Neuronal stem cell (in vitro differentiated cells): Measurements from ENCODE around the gene ANKH.
"Not testable (repeated sequence)": the region's sequence is repeated elsewhere in the genome, so short reads cannot be mapped to it uniquely, and the experiment has no call there.

ENCODE experiments used
- DNase-seq: peaks from one replicate; pipeline ENCODE4 v3.0.0-alpha.2; 2013; ENCODE audit warnings: low spot score
- H2AFZ ChIP-seq: one replicate; pipeline ENCODE4 v1.6.1; 2013; ENCODE audit warnings: mild to moderate bottlenecking, low read length, inconsistent platforms
- H2AK5ac ChIP-seq: 2 replicates; pipeline ENCODE4 v1.6.1; 2013; ENCODE audit warnings: low read depth, mild to moderate bottlenecking, inconsistent platforms, low read length, moderate library complexity, mixed read lengths
- H2BK120ac ChIP-seq: 2 replicates; pipeline ENCODE4 v1.6.1; 2013; ENCODE audit warnings: low read depth, mild to moderate bottlenecking, inconsistent platforms, low read length, moderate library complexity, mixed read lengths
- H2BK12ac ChIP-seq: one replicate; pipeline ENCODE4 v1.6.1; 2013; ENCODE audit warnings: low read length, inconsistent platforms
- H2BK15ac ChIP-seq: 2 replicates; pipeline ENCODE4 v1.6.1; 2013; ENCODE audit warnings: mild to moderate bottlenecking, low read length, inconsistent platforms, mixed read lengths
- H2BK5ac ChIP-seq: one replicate; pipeline ENCODE4 v1.6.1; 2013; ENCODE audit warnings: inconsistent platforms, mild to moderate bottlenecking, low read length, moderate library complexity
- H3K14ac ChIP-seq: one replicate; pipeline ENCODE4 v1.6.1; 2013; ENCODE audit warnings: low read length, inconsistent platforms
- H3K18ac ChIP-seq: 2 replicates; pipeline ENCODE4 v1.6.1; 2013; ENCODE audit warnings: low read length, inconsistent platforms
- H3K23ac ChIP-seq: 2 replicates; pipeline ENCODE4 v1.6.1; 2013; ENCODE audit warnings: low read depth, mild to moderate bottlenecking, mixed read lengths, low read length, inconsistent platforms; ENCODE audit not compliant: poor library complexity
- H3K27ac ChIP-seq: replicated peaks from 3 replicates; pipeline ENCODE4 v1.5.1; 2013; ENCODE audit warnings: low read length, inconsistent platforms
- H3K27me3 ChIP-seq, 3 experiments: 2 replicates each; pipeline ENCODE4 v1.6.1; 2013; ENCODE audit warnings: low read length in 3 of 3, mild to moderate bottlenecking in 2 of 3, inconsistent platforms in 1 of 3, low read depth in 1 of 3, mixed read lengths in 1 of 3, moderate library complexity in 1 of 3; ENCODE audit not compliant: control insufficient read depth in 3 of 3, insufficient read depth in 3 of 3
- H3K36me3 ChIP-seq, 2 donors: replicated peaks in 1 of 2; 2 replicates each; pipeline ENCODE4 v1.6.1; 2013; ENCODE audit warnings: low read length in 2 of 2; ENCODE audit not compliant: control insufficient read depth in 2 of 2, insufficient read depth in 2 of 2
- H3K4ac ChIP-seq: 2 replicates; pipeline ENCODE4 v1.6.1; 2013; ENCODE audit warnings: inconsistent platforms, mild to moderate bottlenecking, low read length, moderate library complexity
- H3K4me1 ChIP-seq, 2 donors: 1 replicate in 1 of 2; 2 replicates in 1 of 2; pipeline ENCODE4 v1.6.1; 2013; ENCODE audit warnings: low read length in 2 of 2, low read depth in 1 of 2; ENCODE audit not compliant: control insufficient read depth in 2 of 2, insufficient read depth in 1 of 2
- H3K4me2 ChIP-seq: one replicate; pipeline ENCODE4 v1.6.1; 2013; ENCODE audit warnings: mild to moderate bottlenecking, low read length, inconsistent platforms; ENCODE audit not compliant: insufficient read depth, poor library complexity, severe bottlenecking
- H3K4me3 ChIP-seq, 2 donors: 2 replicates each; pipeline ENCODE4 v1.5.1; 2013; ENCODE audit warnings: low read length in 2 of 2, mild to moderate bottlenecking in 2 of 2, inconsistent platforms in 1 of 2, moderate library complexity in 1 of 2
- H3K79me1 ChIP-seq: one replicate; pipeline ENCODE4 v1.6.1; 2013; ENCODE audit warnings: low read depth, mild to moderate bottlenecking, inconsistent platforms, low read length, moderate library complexity
- H3K9ac ChIP-seq: one replicate; pipeline ENCODE4 v1.6.1; 2013; ENCODE audit warnings: mild to moderate bottlenecking, low read depth, low read length, inconsistent platforms; ENCODE audit not compliant: poor library complexity
- H3K9me3 ChIP-seq, 2 donors: replicated peaks in 1 of 2; 2 replicates each; pipeline versions ENCODE3 to v1.6.1; 2013; ENCODE audit warnings: low read length in 2 of 2, mild to moderate bottlenecking in 2 of 2, inconsistent platforms in 1 of 2, low read depth in 1 of 2, mixed read lengths in 1 of 2, moderate library complexity in 1 of 2; ENCODE audit not compliant: control insufficient read depth in 2 of 2, insufficient read depth in 1 of 2
- H4K8ac ChIP-seq: one replicate; pipeline ENCODE4 v1.6.1; 2013; ENCODE audit warnings: low read depth, mild to moderate bottlenecking, inconsistent platforms, low read length, moderate library complexity
- H4K91ac ChIP-seq: one replicate; pipeline ENCODE4 v1.6.1; 2013; ENCODE audit warnings: low read length, low read depth, mild to moderate bottlenecking, inconsistent platforms; ENCODE audit not compliant: poor library complexity
- WGBS, 2 donors: extraction: QIAGEN DNeasy Blood & Tissue Kit; methylation state at CpG; one replicate each; pipeline ENCODE4 v1.1.7; 2013; ENCODE audit warnings: missing lambda C conversion rate in 2 of 2, mixed read lengths in 1 of 2; ENCODE audit not compliant: insufficient read length in 2 of 2, insufficient replicate concordance in 1 of 2; ENCODE audit errors: extremely low coverage in 2 of 2; 5-methylcytosine and 5-hydroxymethylcytosine counted together

Gene ANKH

GRCh38 chr5:14824499-14824898 is 47.1 kb downstream of the ANKH start:
- no peak overlapping the region for H3K4ac ChIP-seq
- H3K18ac ChIP-seq = no peak overlapping the region
- no peak overlapping the region for H3K23ac ChIP-seq
- no peak overlapping the region for H2BK15ac ChIP-seq
- H3K79me1 ChIP-seq = no peaks in the 10 kb centered on the region
- H4K8ac ChIP-seq = no peak overlapping the region
- no peaks in the 10 kb centered on the region for H3K9me3 ChIP-seq
- no peak overlapping the region for H2AK5ac ChIP-seq
- no peak for DNase-seq
- H4K91ac ChIP-seq = no peak overlapping the region
- H3K14ac ChIP-seq = no peak overlapping the region
- H3K4me1 ChIP-seq = no peaks in the 10 kb centered on the region
- no peak overlapping the region for H2BK120ac ChIP-seq
- no CpG with 5 or more reads among the region's 3 CpGs for WGBS, 2 donors
- H3K9ac ChIP-seq = no peak overlapping the region
- no peak overlapping the region for H2AFZ ChIP-seq
- H3K36me3 ChIP-seq = no peaks in the 10 kb centered on the region
- H3K27ac ChIP-seq = no peak overlapping the region
- H2BK12ac ChIP-seq = no peak overlapping the region
- no peaks in the 10 kb centered on the region for H3K27me3 ChIP-seq
- no peak overlapping the region for H3K4me2 ChIP-seq
- H2BK5ac ChIP-seq = no peak overlapping the region
- H3K4me3 ChIP-seq = no peak overlapping the region

GRCh38 chr5:14821100-14821845 is 50.3 kb downstream of the ANKH start:
- no peak overlapping the region for H3K9ac ChIP-seq
- no peak overlapping the region for H4K8ac ChIP-seq
- H3K9me3 ChIP-seq = no peaks in the 10 kb centered on the region
- H2BK120ac ChIP-seq = no peak overlapping the region
- H2BK5ac ChIP-seq = no peak overlapping the region
- no peak overlapping the region for H3K23ac ChIP-seq
- H3K14ac ChIP-seq = no peak overlapping the region
- H3K79me1 ChIP-seq = no peaks in the 10 kb centered on the region
- DNase-seq = no peak
- no peak overlapping the region for H2BK15ac ChIP-seq
- H3K36me3 ChIP-seq = no peaks in the 10 kb centered on the region
- H2AK5ac ChIP-seq = no peak overlapping the region
- H3K4ac ChIP-seq = no peak overlapping the region
- H2AFZ ChIP-seq = no peak overlapping the region
- no peak overlapping the region for H2BK12ac ChIP-seq
- H3K4me2 ChIP-seq = no peak overlapping the region
- no peak overlapping the region for H3K18ac ChIP-seq
- no peaks in the 10 kb centered on the region for H3K27me3 ChIP-seq
- no peaks in the 10 kb centered on the region for H3K4me1 ChIP-seq
- no CpG with 5 or more reads among the region's 9 CpGs for WGBS, 2 donors
- H4K91ac ChIP-seq = no peak overlapping the region
- no peak overlapping the region for H3K4me3 ChIP-seq
- no peak overlapping the region for H3K27ac ChIP-seq

- no peak overlapping the region for H3K4ac ChIP-seq
- H3K4me2 ChIP-seq = no peak overlapping the region
- H3K27ac ChIP-seq = no peak overlapping the region
- no peak overlapping the region for H3K18ac ChIP-seq
- H2BK12ac ChIP-seq = no peak overlapping the region
- H3K4me1 ChIP-seq = no peaks in the 10 kb centered on the region
- no peak overlapping the region for H3K4me3 ChIP-seq
- no peak overlapping the region for H2BK5ac ChIP-seq
- no peak overlapping the region for H4K91ac ChIP-seq
- DNase-seq = no peak
- no peaks in the 10 kb centered on the region for H3K27me3 ChIP-seq
- H2BK120ac ChIP-seq = no peak overlapping the region
- no peak overlapping the region for H3K23ac ChIP-seq
- no peak overlapping the region for H2AK5ac ChIP-seq
- no peak overlapping the region for H2BK15ac ChIP-seq
- no peaks in the 10 kb centered on the region for H3K79me1 ChIP-seq
- H3K9ac ChIP-seq = no peak overlapping the region
- H3K9me3 ChIP-seq = no peaks in the 10 kb centered on the region
- H4K8ac ChIP-seq = no peak overlapping the region
- H2AFZ ChIP-seq = no peak overlapping the region
- WGBS, 2 donors = no CpG with 5 or more reads among the region's 14 CpGs
- H3K14ac ChIP-seq = no peak overlapping the region
- no peaks in the 10 kb centered on the region for H3K36me3 ChIP-seq
These were observed 52.4 kb downstream of the ANKH start for GRCh38 chr5:14818931-14819790.

GRCh38 chr5:14817762-14818136 is 53.8 kb downstream of the ANKH start:
- H3K27ac ChIP-seq = not testable (repeated sequence)

More at GRCh38 chr5:14817762-14818136, 53.8 kb downstream of the ANKH start:
- H3K18ac ChIP-seq, H2BK15ac ChIP-seq, H2BK120ac ChIP-seq, H2AK5ac ChIP-seq, H3K9me3 ChIP-seq, H3K23ac ChIP-seq, H3K4me1 ChIP-seq, H3K4me2 ChIP-seq, H3K27me3 ChIP-seq, H3K9ac ChIP-seq, H2BK5ac ChIP-seq, H4K8ac ChIP-seq, H2BK12ac ChIP-seq, H3K36me3 ChIP-seq, H3K4ac ChIP-seq, H3K14ac ChIP-seq, H3K79me1 ChIP-seq, H2AFZ ChIP-seq, H4K91ac ChIP-seq, DNase-seq, H3K4me3 ChIP-seq: not testable (repeated sequence)
- WGBS, 2 donors = no CpG with 5 or more reads among the region's 2 CpGs
